HG02943 (cell line): Measurements from ENCODE around the gene LMNB1.
"Not testable (repeated sequence)": the region's sequence is repeated elsewhere in the genome, so short reads cannot be mapped to it uniquely, and the experiment has no call there.

Experiments
- ATAC-seq: cut with Tn5 transposase; IDR thresholded peaks from one replicate; pipeline ENCODE4 v1.9.1; 2021; ENCODE audit warnings: mild to moderate bottlenecking, low read depth, moderate library complexity; ENCODE audit not compliant: unreplicated experiment

The LMNB1 gene

GRCh38 chr5:126852841-126853271 lies 75.9 kb downstream of the LMNB1 start:
- ATAC-seq, result no peak

- not testable (repeated sequence) for ATAC-seq
Observed at GRCh38 chr5:126853541-126854307, 76.8 kb downstream of the LMNB1 start.

GRCh38 chr5:126854526-126855110 lies 77.7 kb downstream of the LMNB1 start:
- ATAC-seq, result no peak

- ATAC-seq, result no peak
Observed at GRCh38 chr5:126855266-126855665, 78.3 kb downstream of the LMNB1 start.

GRCh38 chr5:126857472-126858410 lies 80.8 kb downstream of the LMNB1 start:
- no peak for ATAC-seq

- ATAC-seq, result no peak
Observed at GRCh38 chr5:126858441-126858840, 81.5 kb downstream of the LMNB1 start.

GRCh38 chr5:126863402-126863801 lies 86.5 kb downstream of the LMNB1 start:
- ATAC-seq, result no peak

GRCh38 chr5:126864042-126864688 lies 87.2 kb downstream of the LMNB1 start:
- no peak for ATAC-seq

GRCh38 chr5:126865299-126865698 lies 88.4 kb downstream of the LMNB1 start:
- ATAC-seq, result no peak

- ATAC-seq, result no peak
Observed at GRCh38 chr5:126866851-126867636, 90.1 kb downstream of the LMNB1 start.

GRCh38 chr5:126868338-126869004 lies 91.5 kb downstream of the LMNB1 start:
- ATAC-seq, result no peak

- ATAC-seq, result peak; percentile 53
Observed at GRCh38 chr5:126869005-126869451, 92.1 kb downstream of the LMNB1 start.

GRCh38 chr5:126871441-126871840 lies 94.5 kb downstream of the LMNB1 start:
- no peak for ATAC-seq

GRCh38 chr5:126872561-126873354 lies 95.8 kb downstream of the LMNB1 start:
- ATAC-seq, result no peak

- no peak for ATAC-seq
Observed at GRCh38 chr5:126875303-126875785, 98.4 kb downstream of the LMNB1 start.

- ATAC-seq, result no peak
Observed at GRCh38 chr5:126877602-126878001, 100.7 kb downstream of the LMNB1 start.

- no peak for ATAC-seq
Observed at GRCh38 chr5:126878085-126878484, 101.1 kb downstream of the LMNB1 start.

- ATAC-seq, result no peak
Observed at GRCh38 chr5:126878634-126879033, 101.7 kb downstream of the LMNB1 start.
